ENCODE data around the gene DNAJB6.

DNAJB6 gene

DNA sequence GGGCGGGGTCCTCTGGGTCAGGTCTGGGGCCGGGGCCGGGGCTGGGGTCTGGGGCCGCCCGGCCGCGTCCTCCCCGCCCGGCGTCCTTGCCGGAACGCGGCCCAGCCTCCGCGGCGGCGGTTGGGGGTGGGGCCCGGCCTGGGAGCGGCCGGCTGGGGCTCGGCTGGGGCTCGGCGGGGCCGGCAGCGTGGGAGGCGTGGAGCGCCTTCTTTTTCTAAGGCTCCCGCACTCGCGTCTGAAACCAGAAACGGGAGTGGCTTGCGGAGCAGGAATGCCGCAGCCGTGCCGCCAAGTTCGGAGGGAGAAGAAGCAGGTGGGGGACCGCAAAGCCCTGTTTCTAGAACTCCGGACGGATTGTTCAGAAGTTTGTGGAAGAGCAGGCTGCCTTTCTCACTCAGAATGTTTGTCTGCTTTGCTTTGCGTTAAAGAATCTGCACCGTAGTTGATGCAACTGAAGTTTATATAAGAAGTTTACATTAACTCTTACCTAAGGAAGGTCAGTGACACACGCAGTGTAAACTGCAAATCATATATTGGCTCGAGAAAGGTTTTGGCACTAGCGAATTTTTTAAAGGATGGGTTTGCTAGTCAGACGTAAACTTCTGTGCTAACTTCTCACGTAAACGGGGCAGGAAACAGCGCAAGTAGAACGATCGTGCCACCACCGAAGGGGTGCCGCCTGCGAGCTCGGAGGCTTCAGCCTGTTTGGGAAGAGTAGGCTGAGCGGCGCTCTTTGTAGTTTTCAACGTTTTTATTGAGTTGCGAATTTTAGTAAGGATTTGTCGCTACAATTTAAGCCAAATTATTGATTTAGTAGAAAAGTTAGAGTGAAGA lies 729 bp downstream of the DNAJB6 start:
- in situ Hi-C loops (cut with HindIII; ENCODE audit: low pct_unique_long_range_greater_than_20kb, low sequenced_read_pairs): no loop called here
- DNase-seq (ENCODE audit: low read depth in 1 of 2, low spot score in 1 of 2): peak; percentile 29 to 52

GRCh38 chr7:157339777-157340677 lies 3.2 kb downstream of the DNAJB6 start:
- peak; percentile 47 to 73 for DNase-seq (ENCODE audit: low read depth in 1 of 2, low spot score in 1 of 2)
- no peak for TF ChIP-seq JUND (IDR thresholded peaks at IDR 0.05; ENCODE audit: low read depth)
- in situ Hi-C loops (cut with HindIII; ENCODE audit: low pct_unique_long_range_greater_than_20kb, low sequenced_read_pairs): no loop called here

More for the DNA sequence above, 729 bp downstream of the DNAJB6 start:
- TF ChIP-seq JUND (IDR thresholded peaks at IDR 0.05; ENCODE audit: low read depth): no peak

GRCh38 chr7:157347217-157347904 lies 10.6 kb downstream of the DNAJB6 start:
- no peak for TF ChIP-seq JUND (IDR thresholded peaks at IDR 0.05; ENCODE audit: low read depth)
- DNase-seq (ENCODE audit: low read depth in 1 of 2, low spot score in 1 of 2): peak in 1 of 2 experiments; percentile 30
- in situ Hi-C loops (cut with HindIII; ENCODE audit: low pct_unique_long_range_greater_than_20kb, low sequenced_read_pairs): no loop called here

DNA sequence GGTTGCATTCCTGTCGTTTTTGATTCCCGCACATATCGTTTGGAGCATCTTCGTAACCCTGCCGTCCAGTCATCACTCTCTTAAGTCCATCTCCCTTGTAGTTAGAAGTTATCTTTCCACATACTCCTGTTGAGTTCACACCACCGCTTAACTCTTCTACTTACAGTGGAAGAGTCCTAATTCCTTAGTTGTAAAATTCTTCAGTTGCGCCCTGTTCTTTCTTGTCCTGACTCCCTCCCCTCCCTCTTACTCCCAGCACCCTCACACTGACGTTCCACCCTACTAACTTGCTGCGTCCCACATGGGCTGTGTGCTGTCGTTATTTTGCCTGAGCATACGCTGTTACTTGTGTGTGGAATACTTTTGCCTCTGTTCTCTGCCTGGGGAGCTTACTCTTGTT lies 11.7 kb downstream of the DNAJB6 start:
- in situ Hi-C loops (cut with HindIII; ENCODE audit: low pct_unique_long_range_greater_than_20kb, low sequenced_read_pairs): no loop called here
- no peak for TF ChIP-seq JUND (IDR thresholded peaks at IDR 0.05; ENCODE audit: low read depth)
- DNase-seq (ENCODE audit: low read depth in 1 of 2, low spot score in 1 of 2): no peak

DNA sequence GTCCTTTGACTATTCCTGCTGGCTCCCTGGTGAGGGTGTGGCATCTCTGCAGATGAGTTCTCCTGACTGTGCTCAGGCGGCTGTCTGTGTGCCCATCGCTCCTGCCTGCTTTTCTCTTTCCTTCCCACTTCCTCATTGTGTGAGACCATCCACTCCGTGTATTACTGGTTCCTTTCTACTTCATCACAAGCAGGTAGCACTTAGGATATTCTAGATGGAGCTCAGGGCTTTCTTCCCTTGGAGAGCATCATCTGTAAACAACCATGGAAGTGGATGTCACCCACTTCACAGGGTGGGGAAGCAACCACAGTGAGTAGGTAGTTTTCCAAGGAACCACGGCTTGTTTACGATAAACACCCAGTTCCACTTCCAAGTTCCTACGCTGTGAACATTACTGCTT lies 15.7 kb downstream of the DNAJB6 start:
- DNase-seq (ENCODE audit: low read depth in 1 of 2, low spot score in 1 of 2): no peak
- no peak for TF ChIP-seq JUND (IDR thresholded peaks at IDR 0.05; ENCODE audit: low read depth)
- in situ Hi-C loops (cut with HindIII; ENCODE audit: low pct_unique_long_range_greater_than_20kb, low sequenced_read_pairs): no loop called here

- DNase-seq (ENCODE audit: low read depth in 1 of 2, low spot score in 1 of 2): peak; percentile 23 to 81
- in situ Hi-C loops (cut with HindIII; ENCODE audit: low pct_unique_long_range_greater_than_20kb, low sequenced_read_pairs): no loop called here
- no peak for TF ChIP-seq JUND (IDR thresholded peaks at IDR 0.05; ENCODE audit: low read depth)
These were observed 19.1 kb downstream of the DNAJB6 start for GRCh38 chr7:157355784-157356511.

GRCh38 chr7:157357129-157358040 lies 20.6 kb downstream of the DNAJB6 start:
- no peak for TF ChIP-seq JUND (IDR thresholded peaks at IDR 0.05; ENCODE audit: low read depth)
- in situ Hi-C loops (cut with HindIII; ENCODE audit: low pct_unique_long_range_greater_than_20kb, low sequenced_read_pairs): no loop called here
- DNase-seq (ENCODE audit: low read depth in 1 of 2, low spot score in 1 of 2): no peak

DNA sequence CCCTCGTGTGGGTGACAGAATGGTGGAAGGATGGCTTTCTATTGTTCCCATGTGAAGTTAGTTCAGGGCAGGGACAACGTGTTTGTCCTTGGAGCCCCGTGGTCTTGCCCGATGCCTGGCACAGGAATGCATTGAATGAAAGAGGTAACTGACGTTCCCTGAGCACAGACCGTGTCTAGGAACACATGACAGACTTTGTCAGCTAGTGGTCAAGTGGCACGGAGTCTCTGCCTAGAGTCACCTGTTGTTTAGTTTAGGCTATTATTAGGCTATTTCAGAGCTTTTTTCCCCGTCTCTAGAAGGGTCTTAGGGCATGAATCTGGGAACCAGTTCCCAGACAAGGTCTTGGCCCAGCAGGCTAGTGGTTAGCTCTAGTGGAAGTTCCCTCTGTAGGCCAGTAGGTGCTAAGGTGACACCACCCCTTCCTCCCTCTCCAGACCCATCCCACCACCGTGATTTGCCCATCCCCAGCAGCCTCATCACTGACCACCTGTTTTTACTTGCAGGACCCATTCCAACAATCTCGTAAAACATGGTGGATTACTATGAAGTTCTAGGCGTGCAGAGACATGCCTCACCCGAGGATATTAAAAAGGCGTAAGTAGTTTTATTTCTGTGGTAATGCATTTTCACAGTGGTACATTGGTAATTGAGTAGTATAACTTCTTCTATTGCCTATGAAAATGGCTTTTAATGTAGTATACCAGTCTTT lies 21.4 kb downstream of the DNAJB6 start:
- TF ChIP-seq JUND (IDR thresholded peaks at IDR 0.05; ENCODE audit: low read depth): no peak
- no peak for DNase-seq (ENCODE audit: low read depth in 1 of 2, low spot score in 1 of 2)
- in situ Hi-C loops (cut with HindIII; ENCODE audit: low pct_unique_long_range_greater_than_20kb, low sequenced_read_pairs): no loop called here

GRCh38 chr7:157358753-157359096 lies 21.9 kb downstream of the DNAJB6 start:
- DNase-seq (ENCODE audit: low read depth in 1 of 2, low spot score in 1 of 2): no peak
- in situ Hi-C loops (cut with HindIII; ENCODE audit: low pct_unique_long_range_greater_than_20kb, low sequenced_read_pairs): no loop called here
- no peak for TF ChIP-seq JUND (IDR thresholded peaks at IDR 0.05; ENCODE audit: low read depth)

DNA sequence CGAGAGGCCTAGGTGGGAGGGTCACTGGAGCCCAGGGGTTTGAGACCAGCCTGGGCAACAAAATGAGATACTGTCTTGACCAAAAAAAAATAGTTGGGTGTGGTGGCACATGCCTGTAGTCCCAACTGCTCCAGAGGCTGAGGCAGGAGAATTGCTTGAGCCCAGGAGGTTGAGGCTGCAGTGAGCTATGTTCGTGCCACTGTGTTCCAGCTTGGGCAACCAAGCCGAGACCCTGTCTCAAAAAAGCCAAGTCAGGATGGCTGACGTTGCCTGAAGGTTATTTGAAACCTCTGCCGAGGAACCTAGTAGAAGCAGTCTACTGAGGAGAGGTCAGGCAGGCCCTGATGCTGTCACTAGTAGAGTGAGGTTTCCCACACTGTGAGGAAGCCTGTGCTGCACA lies 22.8 kb downstream of the DNAJB6 start:
- TF ChIP-seq JUND (IDR thresholded peaks at IDR 0.05; ENCODE audit: low read depth): no peak
- no peak for DNase-seq (ENCODE audit: low read depth in 1 of 2, low spot score in 1 of 2)
- in situ Hi-C loops (cut with HindIII; ENCODE audit: low pct_unique_long_range_greater_than_20kb, low sequenced_read_pairs): no loop called here
